NOMO-1 treated with dmso at 0.1 percent for 144 hours (cell line): ENCODE data around the gene PRX.
A peak's percentile ranks its signal among the peaks of the same experiment; 100 is the strongest.
"Not testable (repeated sequence)": the region's sequence is repeated elsewhere in the genome, so short reads cannot be mapped to it uniquely, and the experiment has no call there.

Experiments
- DNase-seq: peaks from one replicate; lab custom pipeline; 2025; ENCODE audit not compliant: unreplicated experiment; lab: John Stamatoyannopoulos, UW

Gene PRX

DNA sequence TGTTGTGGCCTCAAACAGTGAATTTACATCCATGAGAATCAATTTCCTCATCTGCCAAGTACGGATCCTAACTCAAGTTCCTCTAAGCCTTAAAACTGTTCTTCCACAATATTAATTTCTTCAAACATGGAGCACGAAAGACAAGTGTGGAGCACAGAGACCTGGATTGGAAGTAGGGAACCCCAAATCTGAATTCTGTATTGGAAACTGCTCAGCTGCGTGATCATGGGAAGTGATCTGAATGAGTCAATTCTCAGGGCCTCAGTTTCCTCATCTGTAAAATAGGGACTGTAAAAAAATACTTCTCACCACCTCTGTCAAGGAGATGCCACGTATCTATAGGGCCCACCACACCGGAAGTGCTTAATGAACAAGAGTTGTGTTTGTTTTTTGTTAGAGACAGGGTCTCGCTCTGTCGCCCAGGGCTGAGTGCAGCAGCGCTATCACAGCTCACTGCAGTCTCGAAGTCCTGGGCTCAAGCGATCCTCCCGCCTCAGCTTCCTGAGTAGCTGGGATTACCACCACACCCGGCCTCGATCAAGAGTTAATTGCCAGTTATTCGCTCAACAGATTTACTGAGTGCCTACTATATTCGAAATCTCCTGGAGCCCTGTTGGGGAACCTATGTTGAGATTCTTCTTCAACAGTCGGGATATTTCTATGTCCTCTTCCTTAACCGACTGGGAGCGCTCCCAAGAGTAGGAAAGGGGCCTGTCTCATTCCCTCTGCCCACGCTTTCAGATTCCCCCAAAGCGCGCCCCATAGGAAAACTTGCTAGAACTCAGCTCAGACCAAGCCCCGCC is 29.4 kb upstream of the PRX start:
- no peak for DNase-seq

GRCh38 chr19:40441719-40442253 is 28.6 kb upstream of the PRX start:
- DNase-seq = no peak

- DNase-seq = no peak
Measured at GRCh38 chr19:40438284-40438683, 25.1 kb upstream of the PRX start.

DNA sequence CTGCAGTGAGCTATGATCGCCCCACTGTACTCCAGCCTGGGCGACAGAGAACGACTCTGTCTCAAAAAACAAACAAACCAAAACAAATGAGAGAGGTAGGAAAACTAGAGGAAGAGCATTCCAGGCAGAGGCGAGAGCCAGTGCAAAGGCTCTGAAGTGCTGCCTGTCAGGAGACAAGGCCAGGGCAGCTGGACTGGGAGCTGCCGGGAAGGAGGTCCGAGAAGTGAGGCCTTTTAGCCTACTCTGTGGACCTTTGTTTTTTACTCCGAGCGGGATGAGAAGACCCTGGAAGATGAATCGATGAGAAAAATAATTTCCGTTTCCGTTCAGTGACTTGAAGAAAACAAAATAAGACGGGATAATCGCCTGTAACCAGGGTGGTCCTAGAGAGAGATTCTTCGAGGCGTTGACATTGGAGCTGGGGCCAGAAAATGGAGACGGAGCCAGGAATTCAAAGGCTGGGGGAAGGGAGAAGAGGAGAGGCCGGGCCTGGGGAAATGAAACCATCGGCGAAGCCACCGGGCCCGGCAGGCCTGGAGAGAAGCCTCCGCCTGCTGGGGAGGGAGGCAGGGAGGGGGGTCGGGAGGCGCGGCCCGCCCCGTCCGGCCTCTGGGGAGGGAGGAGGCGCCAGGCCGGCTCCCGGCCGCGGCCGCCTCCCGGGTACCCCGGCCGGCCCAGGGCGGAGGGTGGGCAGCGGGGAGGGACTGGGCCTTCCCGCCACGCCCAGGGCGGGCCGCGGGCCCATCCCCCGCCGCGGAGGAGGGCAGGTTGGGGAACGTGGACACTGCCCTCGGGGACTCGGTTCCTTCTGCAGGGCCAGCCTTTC is 20.4 kb upstream of the PRX start:
- DNase-seq = peak; percentile 88

GRCh38 chr19:40432760-40433159 is 19.6 kb upstream of the PRX start:
- not testable (repeated sequence) for DNase-seq

- DNase-seq = no peak
Measured at GRCh38 chr19:40431698-40432097, 18.5 kb upstream of the PRX start.

DNA sequence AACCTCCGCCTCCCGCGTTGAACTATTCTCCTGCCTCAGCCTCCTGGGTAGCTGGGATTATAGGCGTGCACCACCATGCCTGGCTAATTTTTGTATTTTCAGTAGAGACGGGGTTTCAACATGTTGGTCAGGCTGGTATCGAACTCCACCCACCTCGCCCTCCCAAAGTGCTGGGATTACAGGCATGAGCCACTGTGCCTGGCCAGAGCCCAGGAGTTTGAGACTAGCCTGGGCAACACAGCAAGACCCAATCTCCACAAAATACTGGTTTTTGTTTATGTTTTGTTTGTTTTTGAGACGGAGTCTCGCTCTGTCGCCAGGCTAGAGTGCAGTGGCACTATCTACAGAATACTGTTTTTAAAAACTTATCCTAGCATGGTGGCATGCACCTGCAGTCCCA is 17.1 kb upstream of the PRX start:
- not testable (repeated sequence) for DNase-seq

GRCh38 chr19:40428197-40428596 is 15.0 kb upstream of the PRX start:
- DNase-seq = not testable (repeated sequence)

DNA sequence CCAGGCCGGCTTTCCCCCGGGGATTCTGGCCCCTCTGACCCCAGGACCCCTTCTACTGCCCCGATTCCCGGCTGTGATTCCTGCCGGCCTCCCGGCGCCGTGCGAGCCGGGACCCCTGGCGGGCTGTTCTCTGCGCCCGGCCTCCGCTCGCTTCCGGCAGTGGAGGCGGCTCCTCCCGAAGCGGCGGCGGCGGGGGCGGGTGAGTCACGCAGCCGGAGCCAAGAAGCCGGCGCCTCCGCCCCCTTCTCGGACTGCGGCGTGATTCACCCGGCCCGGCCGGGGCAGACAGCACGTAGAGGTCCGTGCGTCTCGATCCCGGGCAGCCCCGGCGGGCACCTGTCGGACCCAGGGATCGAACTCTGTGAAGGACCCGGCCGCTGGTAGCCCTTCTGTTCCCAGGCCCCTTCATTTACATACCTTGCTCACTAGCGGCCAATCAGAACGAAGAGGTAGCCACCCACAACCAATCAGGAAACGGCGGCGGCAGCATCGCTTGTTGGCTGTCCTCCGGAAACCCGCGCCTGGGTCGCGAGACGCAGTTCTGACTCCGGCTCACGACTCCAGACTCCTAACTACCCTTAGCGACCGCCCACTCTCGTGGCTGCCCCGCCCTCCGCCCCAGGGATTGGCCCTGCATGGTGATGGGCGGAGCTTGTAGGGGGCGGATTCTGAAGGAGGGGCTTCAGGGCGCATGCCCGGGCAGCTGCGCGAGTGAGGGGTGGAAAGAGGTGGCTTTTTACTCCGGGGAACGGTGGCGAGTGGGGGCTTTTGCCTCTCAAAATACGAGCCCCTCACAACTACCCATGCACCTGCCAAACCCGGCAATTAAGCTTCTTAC is 12.5 kb upstream of the PRX start, which contains the start of gene SERTAD1:
SERTAD1 (minus strand) TSS at position 543 of the 838 bp plus-strand sequence. CDS start 2,446 bp downstream, outside the sequence.
- peak; percentile 99 for DNase-seq

GRCh38 chr19:40424637-40425449 is 11.7 kb upstream of the PRX start:
- peak; percentile 9 for DNase-seq

GRCh38 chr19:40423938-40424337 is 10.8 kb upstream of the PRX start:
- DNase-seq = no peak

DNA sequence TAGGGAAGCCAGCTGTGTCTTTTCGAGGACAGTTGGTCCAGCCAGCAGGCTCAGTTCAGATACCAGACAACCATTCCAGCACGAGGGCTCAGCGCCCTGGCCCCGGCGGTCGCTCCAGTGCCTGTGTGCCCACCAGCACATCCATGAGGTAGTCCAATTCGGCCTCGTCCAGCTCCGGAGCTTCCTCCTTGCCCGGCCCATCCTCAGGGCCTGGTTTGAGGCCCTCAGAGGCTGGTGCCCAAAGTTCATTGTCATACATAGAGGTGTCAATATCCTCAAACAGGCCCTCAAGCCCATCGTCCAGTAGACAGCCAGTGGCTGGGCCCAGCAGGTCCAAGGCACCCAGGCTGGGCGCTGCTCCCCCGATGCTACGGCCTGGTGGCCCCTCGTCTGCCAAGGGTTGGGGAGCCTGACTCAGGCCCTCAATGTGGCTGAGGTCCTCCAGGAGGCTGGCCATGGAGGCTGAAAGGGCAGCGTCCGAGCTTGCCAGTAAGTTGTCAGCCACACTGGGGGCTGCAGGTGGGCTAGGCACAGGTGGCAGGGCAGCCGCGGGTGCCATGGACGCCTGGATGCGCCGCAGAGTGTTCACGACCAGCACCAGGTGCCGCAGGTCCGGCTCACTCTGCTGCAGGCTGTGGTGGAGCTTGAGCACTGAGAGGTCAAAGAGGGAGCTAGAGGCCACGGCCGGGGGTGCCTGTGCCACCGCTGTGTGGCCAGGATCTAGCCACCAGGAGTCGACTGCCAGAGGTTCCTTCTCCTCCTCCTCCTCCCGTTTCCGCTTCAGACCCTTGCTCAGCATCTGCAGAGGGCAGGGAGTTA is 9.8 kb upstream of the PRX start:
- DNase-seq = no peak

GRCh38 chr19:40421993-40422747 is 9.0 kb upstream of the PRX start:
- DNase-seq = no peak

DNA sequence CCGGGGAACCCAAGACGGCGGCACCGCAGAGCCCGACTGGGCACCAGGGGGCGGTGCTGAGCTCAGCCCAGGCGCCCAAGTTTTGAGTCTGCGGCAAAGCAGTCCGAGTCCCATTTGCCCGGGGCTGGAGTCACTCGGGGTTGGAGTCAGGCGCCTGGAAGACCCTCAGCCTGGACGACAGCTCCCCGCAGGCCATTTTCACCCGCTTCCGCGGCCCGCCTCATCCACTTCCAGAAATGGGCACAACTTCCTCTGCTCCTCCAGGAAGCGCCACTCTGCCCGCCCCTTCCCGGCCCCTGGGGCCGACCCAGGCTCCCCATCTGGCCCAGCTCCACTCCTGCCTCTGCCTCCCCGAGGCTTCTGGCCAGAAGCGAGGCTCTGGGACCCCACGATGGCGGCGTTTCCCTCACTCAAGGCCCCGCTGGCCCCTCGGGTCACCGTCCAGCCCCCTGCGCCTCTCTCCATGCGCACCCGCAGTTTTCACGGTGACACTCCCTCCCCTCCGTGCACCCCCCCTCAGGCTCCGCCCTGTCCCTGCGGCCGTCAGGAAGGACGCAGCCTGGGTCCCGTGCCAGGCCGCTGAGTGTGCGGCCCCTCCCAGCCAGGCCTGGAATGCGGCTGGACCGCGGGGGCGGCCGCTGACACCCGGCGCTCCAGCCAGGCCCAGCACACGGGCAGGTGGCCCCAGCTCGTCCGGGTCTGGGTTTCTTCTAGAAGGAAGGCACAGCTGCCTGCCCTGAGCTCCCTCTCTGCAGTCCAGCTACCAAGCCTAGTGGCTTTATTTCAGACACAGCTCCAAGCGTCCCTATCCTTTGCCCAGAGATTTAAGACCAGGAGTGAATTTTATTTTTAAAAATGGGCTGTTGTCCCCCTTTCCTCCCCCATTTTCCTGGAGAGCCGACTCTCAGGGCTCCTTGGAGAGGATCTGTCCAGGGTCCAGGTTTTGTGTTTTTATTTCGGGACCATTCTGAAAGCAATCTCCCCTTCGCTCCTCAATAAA is 7.9 kb upstream of the PRX start:
- peak; percentile 72 for DNase-seq

- DNase-seq = no peak
Measured at GRCh38 chr19:40420451-40420765, 7.2 kb upstream of the PRX start.

DNA sequence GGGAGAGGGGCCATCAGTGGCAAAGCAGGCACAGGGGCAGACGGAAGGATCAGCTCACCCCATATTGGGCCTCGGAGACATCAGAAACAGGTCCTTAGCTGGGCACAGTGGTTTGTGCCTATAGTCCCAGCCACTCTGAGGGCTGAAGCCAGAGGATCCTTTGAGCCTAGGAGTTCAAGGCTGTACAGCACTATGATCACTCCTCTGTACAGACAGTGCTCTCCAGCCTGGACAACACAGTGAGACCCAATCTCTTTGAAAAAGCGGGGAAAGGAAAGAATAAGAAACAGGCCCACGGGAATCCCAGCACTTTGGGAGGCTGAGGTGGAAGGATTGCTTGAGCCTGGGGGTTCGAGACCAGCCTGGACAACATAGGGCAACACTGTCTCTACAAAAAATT is 6.6 kb upstream of the PRX start:
- no peak for DNase-seq

DNA sequence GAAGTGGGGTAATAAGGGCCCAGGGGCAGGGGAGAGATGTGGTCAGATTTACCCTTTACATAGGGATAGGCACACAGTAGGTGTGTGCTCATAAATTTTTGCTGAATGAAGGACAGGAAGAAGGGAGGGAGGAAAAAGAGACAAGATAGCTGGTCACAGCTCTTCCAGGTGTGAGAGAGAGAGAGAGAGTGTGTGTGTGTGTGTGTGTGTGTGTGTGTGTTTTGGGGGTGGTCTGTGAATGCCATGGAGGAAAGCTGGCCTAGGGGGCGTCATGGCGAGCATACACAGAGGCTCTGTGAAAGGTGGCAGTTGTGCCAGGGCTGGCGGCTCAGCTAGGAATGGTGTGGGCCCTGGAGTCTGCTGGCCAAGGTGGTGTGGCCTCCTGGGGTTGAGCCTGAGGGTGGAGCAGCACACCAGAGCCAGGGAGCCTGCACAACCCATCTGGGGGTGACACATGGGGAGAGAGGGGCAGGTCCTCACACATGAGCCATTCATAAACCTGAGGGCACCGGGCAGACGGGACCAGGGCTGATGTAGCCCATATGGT is 6.0 kb upstream of the PRX start:
- no peak for DNase-seq
